GM23248 (cell line): ENCODE data around the gene GOLGA3.

Experiments used
- EZH2 ChIP-seq: fragments of 200-600 bp; sonication (generic); IDR thresholded peaks from 2 replicates; pipeline ENCODE4 v1.6.1; 2018; ENCODE audit warnings: antibody characterized with exemption, mild to moderate bottlenecking; ENCODE audit not compliant: insufficient read depth, poor library complexity, severe bottlenecking
- EZH2phosphoT487 ChIP-seq: fragments of 200-600 bp; sonication (generic); IDR thresholded peaks from 2 replicates; pipeline ENCODE4 v1.6.1; 2018; ENCODE audit warnings: antibody characterized with exemption, moderate library complexity, mild to moderate bottlenecking, low read depth; ENCODE audit not compliant: insufficient read depth

DNA sequence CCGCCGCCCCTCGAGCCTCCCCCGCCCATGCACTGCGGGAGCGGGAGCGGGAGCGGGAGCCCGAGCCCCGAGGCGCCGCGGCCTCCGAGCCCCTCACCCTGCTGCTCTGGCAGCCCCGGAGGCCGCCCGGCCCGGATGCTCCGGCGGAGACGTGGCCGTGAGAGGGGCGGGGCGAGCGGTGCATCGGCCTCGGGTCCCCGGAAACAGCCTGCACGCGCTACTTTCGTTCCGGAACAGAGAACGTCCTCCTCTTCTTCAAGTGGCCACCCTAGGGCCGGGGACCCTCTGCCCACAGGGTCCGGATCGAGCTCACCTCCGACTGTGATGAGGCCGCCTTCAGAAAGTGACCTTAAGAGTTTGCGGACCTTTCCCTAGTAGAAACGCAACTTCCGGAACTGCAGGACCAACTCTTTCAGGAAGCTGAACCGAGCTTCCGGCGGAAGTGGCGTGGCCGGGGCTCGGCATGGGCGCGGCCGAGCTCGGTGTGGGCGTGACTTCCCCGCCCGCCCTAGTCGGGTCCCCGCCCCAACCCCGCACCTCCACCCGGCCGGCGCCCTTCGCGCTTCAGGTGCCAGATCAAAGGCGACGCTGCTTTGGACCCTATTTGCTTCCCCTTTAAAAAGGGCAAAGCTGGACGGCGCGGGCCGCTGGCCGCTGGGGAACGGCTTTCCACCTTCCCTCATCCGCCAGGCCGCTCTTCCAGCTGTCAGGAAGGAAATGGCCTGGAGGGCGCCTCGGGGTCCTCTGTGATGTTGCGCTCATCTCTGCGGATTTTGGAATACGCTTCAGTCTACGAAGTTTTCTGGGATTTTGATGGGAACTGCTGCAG is at the start of gene GOLGA3:
- TF ChIP-seq EZH2 (no peak), EZH2phosphoT487 (no peak)
